HG02970 (cell line): ENCODE measurements around the gene GATAD1.
"Not testable (repeated sequence)": the region's sequence is repeated elsewhere in the genome, so short reads cannot be mapped to it uniquely, and the experiment has no call there.

Experiments used
- ATAC-seq: cut with Tn5 transposase; IDR thresholded peaks from one replicate; pipeline ENCODE4 v1.9.1; 2021; ENCODE audit warnings: mild to moderate bottlenecking, moderate library complexity, moderate number of reproducible peaks; ENCODE audit not compliant: unreplicated experiment, low FRiP score

Gene GATAD1

GRCh38 chr7:92478711-92479110 is 31.4 kb downstream of the GATAD1 start:
- no peak for ATAC-seq

- not testable (repeated sequence) for ATAC-seq
Measured at GRCh38 chr7:92479146-92479545, 31.9 kb downstream of the GATAD1 start.

- ATAC-seq, result not testable (repeated sequence)
Measured at GRCh38 chr7:92483624-92484023, 36.3 kb downstream of the GATAD1 start.

GRCh38 chr7:92484226-92484625 is 36.9 kb downstream of the GATAD1 start:
- ATAC-seq, result not testable (repeated sequence)

- no peak for ATAC-seq
Measured at GRCh38 chr7:92485267-92485892, 38.1 kb downstream of the GATAD1 start.

- no peak for ATAC-seq
Measured at GRCh38 chr7:92485974-92486373, 38.7 kb downstream of the GATAD1 start.

GRCh38 chr7:92487804-92488203 is 40.5 kb downstream of the GATAD1 start:
- no peak for ATAC-seq

GRCh38 chr7:92489634-92490033 is 42.4 kb downstream of the GATAD1 start:
- ATAC-seq, result no peak

- ATAC-seq, result no peak
Measured at GRCh38 chr7:92496876-92497275, 49.6 kb downstream of the GATAD1 start.

- ATAC-seq, result no peak
Measured at GRCh38 chr7:92498557-92498956, 51.3 kb downstream of the GATAD1 start.

- ATAC-seq, result no peak
Measured at GRCh38 chr7:92503767-92504166, 56.5 kb downstream of the GATAD1 start.

- no peak for ATAC-seq
Measured at GRCh38 chr7:92504563-92504962, 57.3 kb downstream of the GATAD1 start.

GRCh38 chr7:92506363-92506762 is 59.1 kb downstream of the GATAD1 start:
- no peak for ATAC-seq

- no peak for ATAC-seq
Measured at GRCh38 chr7:92508946-92509345, 61.7 kb downstream of the GATAD1 start.
